ENCODE results near the gene NR2C1. TPM values are rescaled to one million over a fixed set of nuclear protein-coding genes. Genes with fewer than 3 reads are reported as not detected.

The NR2C1 gene
- total and polyA plus RNA-seq, 2 of the 8 experiments (the other 6 are each of a cell fraction or from before 2014, with no cell fraction given): 22.8 to 48.3 TPM

- TF ChIP-seq CTBP2 (IDR thresholded peaks at IDR 0.05; ENCODE audit: borderline replicate concordance, insufficient read depth, insufficient read length, low read length): peak; percentile 48
- TF ChIP-seq TBP (IDR thresholded peaks at IDR 0.05; ENCODE audit: low read depth, low read length): peak; percentile 43; the same call in 1 of the 2 replicates
- no peak for TF ChIP-seq BCL11A (IDR thresholded peaks at IDR 0.05; ENCODE audit: low read depth in 2 of 2, low read length in 2 of 2)
- TF ChIP-seq PHF8 (conservative IDR thresholded peaks at IDR 0.05; ENCODE audit: low read depth, low read length): peak; percentile 73; the same call in 1 of the 2 replicates
- no peak for TF ChIP-seq CHD7 (IDR thresholded peaks at IDR 0.05; ENCODE audit: insufficient replicate concordance, low read length)
- TF ChIP-seq RBBP5 (IDR thresholded peaks at IDR 0.05; ENCODE audit: borderline replicate concordance, low read depth, low read length): peak; percentile 99
- TF ChIP-seq JUN (IDR thresholded peaks at IDR 0.05; ENCODE audit: low read depth, low read length): no peak
- peak in 1 of 2 experiments; percentile 61; a peak in 2 of 4 replicates for TF ChIP-seq SIN3A (conservative IDR thresholded peaks at IDR 0.05 in 1 of 2, IDR thresholded peaks at IDR 0.05 in 1 of 2; ENCODE audit: low read depth in 1 of 2, low read length in 2 of 2)
Measured at GRCh38 chr12:95072900-95073697, at the start of gene NR2C1 (continued).
